Hematopoietic multipotent progenitor cell treated with erythropoietin and hydrocortisone succinate and interleukin-3 and kit ligand, for 4 days (in vitro differentiated cells): ENCODE data around the gene PTPRO.
A peak's percentile ranks its signal among the peaks of the same experiment; 100 is the strongest.

Source experiments
- DNase-seq: peaks from one replicate; pipeline ENCODE4 v3.0.0-alpha.2; 2015

PTPRO gene

GRCh38 chr12:15458008-15458407 lies 135.7 kb downstream of the PTPRO start:
- no peak for DNase-seq

GRCh38 chr12:15468911-15469310 lies 146.6 kb downstream of the PTPRO start:
- no peak for DNase-seq

- DNase-seq: no peak
Measured at GRCh38 chr12:15469356-15469755, 147.0 kb downstream of the PTPRO start.

GRCh38 chr12:15472036-15472435 lies 149.7 kb downstream of the PTPRO start:
- no peak for DNase-seq

GRCh38 chr12:15474766-15475165 lies 152.5 kb downstream of the PTPRO start:
- DNase-seq: no peak

- DNase-seq: no peak
Measured at GRCh38 chr12:15477761-15478160, 155.5 kb downstream of the PTPRO start.

GRCh38 chr12:15481846-15482245 lies 159.5 kb downstream of the PTPRO start:
- no peak for DNase-seq

GRCh38 chr12:15485466-15485865 lies 163.2 kb downstream of the PTPRO start:
- DNase-seq: no peak

GRCh38 chr12:15486859-15487258 lies 164.6 kb downstream of the PTPRO start:
- no peak for DNase-seq

- DNase-seq: no peak
Measured at GRCh38 chr12:15488481-15488880, 166.2 kb downstream of the PTPRO start.

- DNase-seq: no peak
Measured at GRCh38 chr12:15494329-15495046, 172.2 kb downstream of the PTPRO start.

GRCh38 chr12:15495746-15496145 lies 173.4 kb downstream of the PTPRO start:
- DNase-seq: no peak

- no peak for DNase-seq
Measured at GRCh38 chr12:15496738-15497137, 174.4 kb downstream of the PTPRO start.

GRCh38 chr12:15497671-15498292 lies 175.5 kb downstream of the PTPRO start:
- peak; percentile 4 for DNase-seq

GRCh38 chr12:15502211-15502610 lies 179.9 kb downstream of the PTPRO start:
- DNase-seq: no peak

- no peak for DNase-seq
Measured at GRCh38 chr12:15505616-15506015, 183.3 kb downstream of the PTPRO start.

- no peak for DNase-seq
Measured at GRCh38 chr12:15515010-15515409, 192.7 kb downstream of the PTPRO start.

GRCh38 chr12:15520083-15520482 lies 197.8 kb downstream of the PTPRO start:
- DNase-seq: no peak

GRCh38 chr12:15520844-15521243 lies 198.5 kb downstream of the PTPRO start:
- peak; percentile 40 for DNase-seq

- DNase-seq: peak; percentile 78
Measured at GRCh38 chr12:15522574-15523187, 200.4 kb downstream of the PTPRO start.

GRCh38 chr12:15525441-15525840 lies 203.1 kb downstream of the PTPRO start:
- DNase-seq: no peak

- peak; percentile 38 for DNase-seq
Measured at GRCh38 chr12:15526033-15526432, 203.7 kb downstream of the PTPRO start.

- peak; percentile 22 for DNase-seq
Measured at GRCh38 chr12:15527201-15528080, 205.1 kb downstream of the PTPRO start.
